ENCODE measurements around the gene KLHL11. TPM values are rescaled to one million over a fixed set of nuclear protein-coding genes. Genes with fewer than 3 reads are reported as not detected.

KLHL11 gene
- total RNA-seq, result 10 to 100 TPM; 12.0 to 12.1 TPM

GRCh38 chr17:41864836-41865595 is at the start of gene KLHL11:
Gene KLHL11, minus strand, starts transcription at chr17:41865423. Its CDS starts 53 bp downstream, at chr17:41865370.

GRCh38 chr17:41837761-41838538 is 27.3 kb downstream of the KLHL11 start, which contains the start of gene KLHL10:
Gene KLHL10, plus strand, starts transcription at chr17:41837825. Its CDS starts 108 bp downstream, at chr17:41837933.

GRCh38 chr17:41835800-41836549 is 29.2 kb downstream of the KLHL11 start, which contains the start of gene NT5C3B:
Gene NT5C3B, minus strand, starts transcription at chr17:41836232. Its CDS starts 39 bp downstream, at chr17:41836193.

GRCh38 chr17:41812381-41813151 is 52.7 kb downstream of the KLHL11 start, which contains the start of gene FKBP10:
Gene FKBP10, plus strand, starts transcription at chr17:41813004. Its CDS starts 31 bp downstream, at chr17:41813035.

GRCh38 chr17:41811549-41812380 is 53.5 kb downstream of the KLHL11 start, which contains the start of gene P3H4:
Gene P3H4, minus strand, starts transcription at chr17:41811949. Its CDS starts 34 bp downstream, at chr17:41811915.

Other genes starting within 250 kb of the KLHL11 start
- not detected for gene KRT17, start 240.8 kb downstream of the KLHL11 start, total RNA-seq
- gene EIF1, start 176.5 kb downstream of the KLHL11 start, total RNA-seq, result 100 to 1,000 TPM; 768 to 814 TPM
- gene GAST, start 153.1 kb downstream of the KLHL11 start, total RNA-seq, result not detected
- gene HAP1, start 130.8 kb downstream of the KLHL11 start, total RNA-seq, result under 1 TPM in 1 of 2 experiments, not detected in 1; 0.05 TPM
- gene JUP, start 78.7 kb downstream of the KLHL11 start, total RNA-seq, result 1 to 10 TPM in 1 of 2 experiments, under 1 TPM in 1; 0.63 to 1.1 TPM
- gene P3H4, start 53.5 kb downstream of the KLHL11 start, total RNA-seq, result 1 to 10 TPM; 2.9 to 3.3 TPM
- gene FKBP10, start 52.4 kb downstream of the KLHL11 start, total RNA-seq, result not detected
- gene NT5C3B, start 29.2 kb downstream of the KLHL11 start, total RNA-seq, result 10 to 100 TPM; 18.4 to 19.9 TPM
- not detected for gene KLHL10, start 27.6 kb downstream of the KLHL11 start, total RNA-seq
- 100 to 1,000 TPM; 141 to 143 TPM for gene ACLY, start 53.5 kb upstream of the KLHL11 start, total RNA-seq
- 1 to 10 TPM in 1 of 2 experiments, under 1 TPM in 1; 0.89 to 1.4 TPM for gene ODAD4, start 65.2 kb upstream of the KLHL11 start, total RNA-seq
- 10 to 100 TPM; 53.9 to 62.0 TPM for gene CNP, start 101.4 kb upstream of the KLHL11 start, total RNA-seq
- 10 to 100 TPM; 76.0 to 79.6 TPM for gene DNAJC7, start 152.0 kb upstream of the KLHL11 start, total RNA-seq
- 10 to 100 TPM; 20.8 to 21.4 TPM for gene NKIRAS2, start 154.7 kb upstream of the KLHL11 start, total RNA-seq
- under 1 TPM; 0.07 to 0.08 TPM for gene C17orf113, start 185.2 kb upstream of the KLHL11 start, total RNA-seq
- not detected for gene ZNF385C, start 233.1 kb upstream of the KLHL11 start, total RNA-seq
- 10 to 100 TPM; 30.1 to 30.3 TPM for gene DHX58, start 247.3 kb upstream of the KLHL11 start, total RNA-seq